Psoas muscle (tissue), 8 donors: ENCODE measurements around the gene SYNGAP1. TPM values are rescaled to one million over a fixed set of nuclear protein-coding genes. Genes with fewer than 3 reads are reported as not detected.

Source experiments
- ATAC-seq, 4 donors: fragments of 200-7000 bp; cut with Tn5 transposase; one replicate each; pipeline ENCODE4 v1.9.1; 2020; ENCODE audit warnings: moderate library complexity in 3 of 4, mild to moderate bottlenecking in 2 of 4
- DNase-seq, 2 donors: peaks; one replicate each; pipeline ENCODE4 v3.0.0-alpha.2; 2020
- H3K27ac ChIP-seq: fragments of 200-600 bp; one replicate; pipeline ENCODE4 v1.8.0; 2022
- H3K27me3 ChIP-seq, 3 donors: fragments of 200-600 bp in 1 of 3; one replicate each; pipeline versions ENCODE4 v1.6.1 to v1.8.0; 2013 to 2022; ENCODE audit warnings: low read length in 2 of 3, mild to moderate bottlenecking in 2 of 3, moderate library complexity in 1 of 3; ENCODE audit not compliant: insufficient read depth in 3 of 3
- H3K36me3 ChIP-seq, 2 donors: fragments of 200-600 bp in 1 of 2; one replicate each; pipeline versions ENCODE4 v1.6.1 to v1.8.0; 2013 to 2022; ENCODE audit warnings: low read depth in 1 of 2, mild to moderate bottlenecking in 1 of 2, moderate library complexity in 1 of 2; ENCODE audit not compliant: insufficient read depth in 1 of 2
- H3K4me1 ChIP-seq: fragments of 200-600 bp; one replicate; pipeline ENCODE4 v1.8.0; 2022
- H3K4me3 ChIP-seq: fragments of 200-600 bp; one replicate; pipeline ENCODE4 v1.8.0; 2022; ENCODE audit warnings: mild to moderate bottlenecking
- H3K9me3 ChIP-seq: fragments of 200-600 bp; one replicate; pipeline ENCODE4 v1.8.0; 2022
- WGBS, 3 donors: extraction: QIAGEN DNeasy Blood & Tissue Kit; methylation state at CpG; one replicate each; pipeline versions ENCODE4 v1.1.6 to v1.1.7; 2013; 5-methylcytosine and 5-hydroxymethylcytosine counted together
- intact Hi-C, 2 donors: fragments of 100-400 bp; cut with DNase I; formaldehyde crosslinking; loops; one replicate each; pipeline versions ENCODE4 v1.11.0 to v1.14.2; 2022
- polyA plus RNA-seq, 3 donors: library from polyadenylated mRNA; stranded (reverse); fragments of 200-250 nt; gene quantifications; one replicate each; pipeline ENCODE4 v1.2.3, GENCODE V29; 2013
- total RNA-seq, 4 donors: library from RNA; stranded (reverse); fragmentation: NEBNext Ultra II Directional in 2 of 4; extraction: Animal tissue kit (Norgen Biotek cat#: 25700) in 2 of 4; gene quantifications; one replicate each; pipeline versions ENCODE4 v1.2.1 to v1.2.4, GENCODE V29; 2021 to 2023
- TF ChIP-seq, protein P1 (sequence below): fragments of 200-600 bp; IDR thresholded peaks from one replicate; pipeline ENCODE4 v1.8.0; 2022; ENCODE audit warnings: antibody characterized with exemption
- donor health status: healthy with polysubstance abuse.
- donor health status: DM: no; HTN: no; CAD: no; lungs with moderate emphysema.
- donor health status: Bipolar disorder and iron deficiency.
- donor health status: healthy.
- donor health status: DM: yes; HTN: yes; CAD: no.
- donor health status: DM: no; HTN: no; CAD: no.
- donor health status: DM: no; HTN: no; CAD: no.
- donor health status: DM: yes; HTN: yes; CAD: no.

Gene SYNGAP1
- total and polyA plus RNA-seq, 7 donors = 0.70 to 4.3 (median 2.2) TPM

GRCh38 chr6:33384581-33385020, 35.3 kb upstream of the SYNGAP1 start:
- Histone ChIP-seq H3K4me1 (no peaks in the 10 kb centered on the region), H3K9me3 (no peaks in the 10 kb centered on the region), H3K27ac (no peak overlapping the region), H3K4me3 (no peak overlapping the region), H3K36me3 (no peaks in the 10 kb centered on the region), H3K27me3 (no peaks in the 10 kb centered on the region)
- 22 to 39% (median 24%) methylated on average over 4 of the region's 4 CpGs for WGBS, 3 donors
- TF ChIP-seq, protein P1, sequence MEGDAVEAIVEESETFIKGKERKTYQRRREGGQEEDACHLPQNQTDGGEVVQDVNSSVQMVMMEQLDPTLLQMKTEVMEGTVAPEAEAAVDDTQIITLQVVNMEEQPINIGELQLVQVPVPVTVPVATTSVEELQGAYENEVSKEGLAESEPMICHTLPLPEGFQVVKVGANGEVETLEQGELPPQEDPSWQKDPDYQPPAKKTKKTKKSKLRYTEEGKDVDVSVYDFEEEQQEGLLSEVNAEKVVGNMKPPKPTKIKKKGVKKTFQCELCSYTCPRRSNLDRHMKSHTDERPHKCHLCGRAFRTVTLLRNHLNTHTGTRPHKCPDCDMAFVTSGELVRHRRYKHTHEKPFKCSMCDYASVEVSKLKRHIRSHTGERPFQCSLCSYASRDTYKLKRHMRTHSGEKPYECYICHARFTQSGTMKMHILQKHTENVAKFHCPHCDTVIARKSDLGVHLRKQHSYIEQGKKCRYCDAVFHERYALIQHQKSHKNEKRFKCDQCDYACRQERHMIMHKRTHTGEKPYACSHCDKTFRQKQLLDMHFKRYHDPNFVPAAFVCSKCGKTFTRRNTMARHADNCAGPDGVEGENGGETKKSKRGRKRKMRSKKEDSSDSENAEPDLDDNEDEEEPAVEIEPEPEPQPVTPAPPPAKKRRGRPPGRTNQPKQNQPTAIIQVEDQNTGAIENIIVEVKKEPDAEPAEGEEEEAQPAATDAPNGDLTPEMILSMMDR = no peak
- ATAC-seq (peak in 1 of 4 donors; percentile 46), DNase-seq (no peak)
- intact Hi-C loops = no loop called here

DNA sequence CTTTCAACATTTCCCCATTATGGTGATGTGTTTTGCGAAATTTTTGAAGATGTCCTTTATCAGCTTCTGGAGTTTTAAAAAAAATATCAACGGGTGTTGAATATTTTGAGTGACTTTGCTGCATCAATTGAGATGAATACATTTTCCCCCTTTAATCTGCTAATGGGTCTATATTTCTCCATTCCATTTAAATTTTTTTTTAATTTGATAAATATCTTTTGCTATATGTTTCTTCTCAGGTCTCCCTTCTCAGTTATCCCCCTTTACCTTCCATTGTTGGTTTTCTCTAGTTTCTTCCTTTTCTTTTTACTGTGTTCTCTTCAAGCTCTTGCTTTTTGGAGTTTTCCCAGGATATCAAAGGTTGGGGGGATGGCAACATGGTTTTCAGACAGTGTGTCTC, 29.7 kb upstream of the SYNGAP1 start:
- no peaks in the 10 kb centered on the region for H3K36me3 ChIP-seq
- 87 to 93% (median 88%) methylated on average over 2 of the region's 2 CpGs for WGBS, 3 donors
- intact Hi-C loops = loop anchor here in 1 of 2 donors (2.0 to 5.0 kb wide), 2 partner anchors 37 to 65 kb away; partner anchors contain the start of gene ZBTB9
- H3K9me3 ChIP-seq = no peaks in the 10 kb centered on the region
- DNase-seq = no peak
- no peaks in the 10 kb centered on the region for H3K27me3 ChIP-seq
- H3K4me1 ChIP-seq = peaks cover 7% of the 10 kb centered on the region
- H3K4me3 ChIP-seq = no peak overlapping the region
- TF ChIP-seq, protein P1 = no peak
- no peak overlapping the region for H3K27ac ChIP-seq
- ATAC-seq = no peak

- TF ChIP-seq, protein P1 = no peak
- H3K4me1 ChIP-seq = peaks cover 7% of the 10 kb centered on the region
- intact Hi-C loops = loop anchor here in 1 of 2 donors (2.0 to 5.0 kb wide), 2 partner anchors 36 to 64 kb away; partner anchors contain the start of gene ZBTB9
- no peaks in the 10 kb centered on the region for H3K9me3 ChIP-seq
- DNase-seq (no peak), ATAC-seq (no peak)
- H3K27me3 ChIP-seq = no peaks in the 10 kb centered on the region
- H3K4me3 ChIP-seq = peak overlapping the region; percentile 73
- H3K27ac ChIP-seq = peak overlapping the region; percentile 92
- WGBS, 3 donors = 51 to 64% (median 54%) methylated on average over 9 of the region's 9 CpGs
- H3K36me3 ChIP-seq = no peaks in the 10 kb centered on the region
Measured at GRCh38 chr6:33390767-33391277, 29.0 kb upstream of the SYNGAP1 start.

- Histone ChIP-seq H3K9me3 (no peaks in the 10 kb centered on the region), H3K27me3 (no peaks in the 10 kb centered on the region), H3K4me3 (peak within 1 kb of the TSS; percentile 73), H3K36me3 (no peaks in the 10 kb centered on the region), H3K4me1 (peaks cover 7% of the 10 kb centered on the region), H3K27ac (peak within 1 kb of the TSS; percentile 92)
- TF ChIP-seq, protein P1 = peak; percentile 96
- WGBS, 3 donors = 0 to 1% (median 0%) methylated on average over 59 to 67 of the region's 67 CpGs
- ATAC-seq = peak; percentile 95 to 98 (median 97)
- peak; percentile 99 to 100 for DNase-seq
- intact Hi-C loops = loop anchor here in 1 of 2 donors (2.0 to 5.0 kb wide), 2 partner anchors 36 to 63 kb away; partner anchors contain the start of gene ZBTB9
Measured at GRCh38 chr6:33391278-33391921, 28.5 kb upstream of the SYNGAP1 start, which contains the start of gene KIFC1. Gene KIFC1 (plus strand): TSS chr6:33391823. CDS start chr6:33391986, 163 bp downstream.
